ENCODE data around the gene IL37. TPM values are rescaled to one million over a fixed set of nuclear protein-coding genes. Genes with fewer than 3 reads are reported as not detected.

Gene IL37
- total and polyA plus RNA-seq, 9 donors = not detected

GRCh38 chr2:112958428-112959108 is 47.6 kb downstream of the IL37 start:
- Histone ChIP-seq H3K4me3 (no peak overlapping the region), H3K4me1 (ENCODE audit: insufficient read depth) (no peaks in the 10 kb centered on the region), H3K27me3 (no peaks in the 10 kb centered on the region), H3K36me3 (no peaks in the 10 kb centered on the region), H3K27ac (no peak overlapping the region), H3K9me3 (no peaks in the 10 kb centered on the region)
- WGBS, 3 donors = 37 to 54% (median 38%) methylated on average over 9 of the region's 9 CpGs
- DNase-seq = no peak
- TF ChIP-seq POLR2A (IDR thresholded peaks at IDR 0.05) = no peak
- no peak for TF ChIP-seq EP300 (IDR thresholded peaks at IDR 0.05)
- TF ChIP-seq CTCF (IDR thresholded peaks at IDR 0.05) = no peak
- intact Hi-C loops (cut with DNase I) = no loop called here

- no peaks in the 10 kb centered on the region for H3K4me1 ChIP-seq (ENCODE audit: insufficient read depth)
- H3K27ac ChIP-seq = no peak overlapping the region
- no peaks in the 10 kb centered on the region for H3K36me3 ChIP-seq
- TF ChIP-seq CTCF (IDR thresholded peaks at IDR 0.05) (no peak), POLR2A (IDR thresholded peaks at IDR 0.05) (no peak), EP300 (IDR thresholded peaks at IDR 0.05) (no peak)
- intact Hi-C loops (cut with DNase I) = no loop called here
- no peak for DNase-seq
- no peak overlapping the region for H3K4me3 ChIP-seq
- H3K27me3 ChIP-seq = no peaks in the 10 kb centered on the region
- 61 to 66% (median 62%) methylated on average over 14 of the region's 14 CpGs for WGBS, 3 donors
- H3K9me3 ChIP-seq = no peaks in the 10 kb centered on the region
Observed at GRCh38 chr2:112959109-112959812, 48.3 kb downstream of the IL37 start.

- Histone ChIP-seq H3K36me3 (no peaks in the 10 kb centered on the region), H3K27ac (no peak overlapping the region), H3K9me3 (no peaks in the 10 kb centered on the region), H3K4me1 (ENCODE audit: insufficient read depth) (no peaks in the 10 kb centered on the region), H3K4me3 (no peak overlapping the region), H3K27me3 (no peaks in the 10 kb centered on the region)
- WGBS, 3 donors = 36 to 64% (median 40%) methylated on average over 2 of the region's 2 CpGs
- no peak for TF ChIP-seq EP300 (IDR thresholded peaks at IDR 0.05)
- no peak for TF ChIP-seq CTCF (IDR thresholded peaks at IDR 0.05)
- no peak for TF ChIP-seq POLR2A (IDR thresholded peaks at IDR 0.05)
- DNase-seq = no peak
- intact Hi-C loops (cut with DNase I) = no loop called here
Observed at GRCh38 chr2:112960230-112960825, 49.4 kb downstream of the IL37 start.

GRCh38 chr2:112962308-112963175 is 51.6 kb downstream of the IL37 start:
- Histone ChIP-seq H3K27ac (no peak overlapping the region), H3K27me3 (no peaks in the 10 kb centered on the region), H3K36me3 (no peaks in the 10 kb centered on the region), H3K4me1 (ENCODE audit: insufficient read depth) (no peaks in the 10 kb centered on the region), H3K9me3 (no peaks in the 10 kb centered on the region), H3K4me3 (no peak overlapping the region)
- TF ChIP-seq POLR2A (IDR thresholded peaks at IDR 0.05) = no peak
- no peak for TF ChIP-seq EP300 (IDR thresholded peaks at IDR 0.05)
- no peak for TF ChIP-seq CTCF (IDR thresholded peaks at IDR 0.05)
- intact Hi-C loops (cut with DNase I) = no loop called here
- no peak for DNase-seq
- 59 to 78% (median 66%) methylated on average over 3 of the region's 3 CpGs for WGBS, 3 donors
